HG03280 (cell line): ENCODE data around the gene HLA-DRB1.
"Not testable (repeated sequence)": the region's sequence is repeated elsewhere in the genome, so short reads cannot be mapped to it uniquely, and the experiment has no call there.

Experiments used
- ATAC-seq: cut with Tn5 transposase; IDR thresholded peaks from one replicate; pipeline ENCODE4 v1.9.1; 2021; ENCODE audit warnings: mild to moderate bottlenecking, moderate library complexity; ENCODE audit not compliant: unreplicated experiment

Gene HLA-DRB1

DNA sequence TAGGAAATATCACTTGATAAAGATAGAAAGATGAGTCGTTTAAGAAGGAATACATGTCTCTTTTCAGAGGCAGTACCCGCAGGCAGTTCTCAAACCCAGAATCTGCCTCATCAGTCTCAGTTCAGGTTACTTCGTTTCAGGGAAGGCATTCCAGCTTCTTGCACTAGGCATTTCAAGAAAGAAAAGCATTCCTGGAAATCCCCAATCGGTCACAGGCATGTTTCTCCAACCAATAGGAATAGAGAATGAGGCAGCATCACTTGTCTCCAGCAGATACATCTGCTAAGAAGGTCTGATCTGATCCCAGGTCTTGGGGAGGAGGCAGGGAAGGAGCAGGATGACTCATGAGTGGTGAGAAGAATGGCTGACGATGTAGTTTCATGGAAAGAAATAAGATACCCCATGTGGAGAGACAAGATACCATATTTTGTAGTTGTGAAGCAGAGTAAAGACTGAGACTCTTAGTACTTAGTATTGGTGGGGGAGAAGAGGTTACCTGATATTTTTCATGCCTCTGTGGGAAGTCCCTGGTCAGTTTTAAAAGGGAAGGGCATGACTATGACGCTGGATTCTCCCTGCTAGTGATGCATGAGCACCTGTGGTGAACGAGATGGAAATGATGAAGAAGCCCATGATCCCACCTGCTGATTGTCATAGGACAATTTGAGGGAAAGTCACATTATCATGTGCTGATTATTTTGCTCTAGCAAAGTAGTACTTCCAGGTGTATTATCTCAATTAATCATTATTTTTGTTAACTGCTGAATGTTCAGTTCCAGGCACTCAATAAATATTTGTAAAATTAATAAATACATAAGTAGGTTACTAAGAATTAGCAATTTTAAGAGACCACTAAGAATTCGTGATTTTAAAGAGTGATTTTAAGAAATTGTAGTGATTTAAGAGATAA is 20.3 kb upstream of the HLA-DRB1 start:
- peak; percentile 93 for ATAC-seq

- peak; percentile 14 for ATAC-seq
Observed at GRCh38 chr6:32609391-32609730, 19.7 kb upstream of the HLA-DRB1 start.

- ATAC-seq: no peak
Observed at GRCh38 chr6:32608362-32608761, 18.7 kb upstream of the HLA-DRB1 start.

- ATAC-seq: no peak
Observed at GRCh38 chr6:32607988-32608298, 18.3 kb upstream of the HLA-DRB1 start.

GRCh38 chr6:32607263-32607987 is 17.8 kb upstream of the HLA-DRB1 start:
- no peak for ATAC-seq

GRCh38 chr6:32604434-32604877 is 14.8 kb upstream of the HLA-DRB1 start:
- ATAC-seq: no peak

DNA sequence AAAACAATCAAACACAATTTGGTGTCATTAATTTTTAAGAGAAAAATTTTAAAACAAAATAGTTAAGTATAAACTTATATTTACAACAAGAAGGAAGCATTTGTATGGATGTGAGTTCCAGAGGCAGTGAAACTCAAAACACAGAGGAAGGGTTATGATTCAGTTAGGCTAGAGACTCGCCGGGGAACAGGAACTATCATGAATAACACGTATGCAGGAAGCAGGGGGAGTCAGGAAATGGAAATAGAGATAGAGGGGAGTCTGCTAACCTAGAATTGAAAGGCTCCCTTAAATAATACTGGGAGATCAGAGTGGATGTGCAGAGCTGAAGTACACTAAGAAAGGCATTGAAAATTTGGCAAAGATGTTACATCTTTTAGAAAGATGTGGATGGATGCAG is 14.2 kb upstream of the HLA-DRB1 start:
- no peak for ATAC-seq

- ATAC-seq: no peak
Observed at GRCh38 chr6:32603222-32603621, 13.6 kb upstream of the HLA-DRB1 start.

DNA sequence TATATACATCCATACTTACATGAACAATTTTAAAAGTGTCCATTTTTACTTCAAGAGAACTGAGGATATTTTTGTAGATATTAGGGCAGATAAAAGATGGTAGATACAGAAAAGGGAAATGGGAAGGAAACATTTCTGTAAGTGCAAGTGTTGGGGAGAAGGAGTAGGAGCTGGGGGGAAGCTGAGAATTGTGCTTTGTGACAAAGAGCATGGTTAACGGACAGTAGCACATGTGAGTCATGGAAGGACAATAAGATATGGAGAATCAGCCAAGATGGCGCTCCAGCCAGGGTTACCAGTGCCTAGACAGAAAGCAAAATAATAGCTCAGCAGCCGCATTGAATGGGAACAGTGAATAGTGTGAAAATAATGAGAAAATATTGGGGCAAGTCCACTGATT is 12.7 kb upstream of the HLA-DRB1 start:
- ATAC-seq: no peak

- no peak for ATAC-seq
Observed at GRCh38 chr6:32597024-32597423, 7.4 kb upstream of the HLA-DRB1 start.

DNA sequence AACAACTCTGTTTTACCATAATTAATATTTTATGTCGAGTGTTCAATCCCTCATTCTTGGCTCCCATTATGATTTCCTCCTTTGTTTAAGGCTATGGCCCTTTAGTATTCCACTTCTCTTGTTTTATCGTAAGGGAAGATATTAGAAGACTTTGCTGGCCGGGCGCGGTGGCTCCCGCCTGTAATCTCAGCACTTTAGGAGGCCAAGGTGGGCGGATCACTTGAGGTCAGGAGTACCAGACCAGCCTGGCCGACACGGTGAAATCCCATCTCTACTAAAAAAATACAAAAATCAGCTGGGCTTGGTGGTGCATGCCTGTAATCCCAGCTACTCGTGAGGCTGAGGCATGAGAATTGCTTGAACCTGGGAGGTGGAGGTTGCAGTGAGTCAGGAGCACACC is 1.1 kb upstream of the HLA-DRB1 start:
- ATAC-seq: not testable (repeated sequence)

- no peak for ATAC-seq
Observed at GRCh38 chr6:32588156-32588555, 1.5 kb downstream of the HLA-DRB1 start.

DNA sequence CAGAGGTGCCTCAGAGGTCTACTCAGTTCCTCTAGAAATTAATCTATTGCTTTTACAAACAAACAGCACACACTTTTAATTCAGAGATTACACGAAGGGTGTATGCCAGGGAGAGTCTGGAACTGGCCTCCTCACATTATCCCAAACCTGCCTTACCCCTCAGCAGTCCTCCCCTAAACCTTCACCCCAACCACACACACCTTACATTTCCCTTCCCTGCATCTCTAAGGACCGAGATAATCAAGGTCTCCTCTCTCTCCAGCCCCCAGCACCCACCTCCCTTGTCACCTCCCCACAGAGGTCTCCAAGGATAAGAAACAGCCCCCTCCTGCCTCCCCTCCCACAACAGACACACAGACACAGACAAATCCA is 6.1 kb downstream of the HLA-DRB1 start:
- ATAC-seq: no peak

DNA sequence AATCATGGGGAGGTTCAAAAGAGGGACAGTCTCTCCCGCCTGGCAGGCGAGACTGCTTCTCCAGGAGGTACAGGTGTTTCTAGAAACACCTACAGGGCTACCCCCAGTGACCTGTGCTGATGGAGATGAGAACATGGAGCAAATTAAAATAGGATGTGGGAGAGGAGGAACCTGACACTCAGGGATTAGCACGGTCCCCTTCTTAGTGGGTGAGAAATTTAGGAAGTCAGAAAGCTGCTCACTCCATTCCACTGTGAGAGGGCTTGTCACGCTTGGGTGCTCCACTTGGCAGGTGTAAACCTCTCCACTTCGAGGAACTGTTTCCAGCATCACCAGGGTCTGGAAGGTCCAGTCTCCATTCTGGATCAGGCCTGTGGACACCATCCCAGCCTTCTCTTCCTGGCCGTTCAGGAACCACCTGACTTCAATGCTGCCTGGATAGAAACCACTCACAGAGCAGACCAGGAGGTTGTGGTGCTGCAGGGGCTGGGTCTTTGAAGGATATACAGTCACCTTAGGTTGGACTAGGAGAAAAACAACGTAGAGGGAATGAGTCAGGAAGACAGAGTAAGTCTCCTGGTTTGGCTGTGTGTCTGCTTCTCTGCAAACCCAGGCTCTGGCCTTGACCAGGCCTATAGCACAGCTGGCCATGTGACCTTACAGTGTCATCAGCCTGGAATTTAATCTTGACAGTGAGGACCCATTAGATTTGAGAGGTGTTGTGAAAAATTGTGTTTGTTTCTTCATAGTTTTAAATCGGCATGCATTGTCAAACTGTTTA is 8.1 kb downstream of the HLA-DRB1 start:
- ATAC-seq: no peak

GRCh38 chr6:32580593-32580992 is 9.1 kb downstream of the HLA-DRB1 start:
- ATAC-seq: no peak

DNA sequence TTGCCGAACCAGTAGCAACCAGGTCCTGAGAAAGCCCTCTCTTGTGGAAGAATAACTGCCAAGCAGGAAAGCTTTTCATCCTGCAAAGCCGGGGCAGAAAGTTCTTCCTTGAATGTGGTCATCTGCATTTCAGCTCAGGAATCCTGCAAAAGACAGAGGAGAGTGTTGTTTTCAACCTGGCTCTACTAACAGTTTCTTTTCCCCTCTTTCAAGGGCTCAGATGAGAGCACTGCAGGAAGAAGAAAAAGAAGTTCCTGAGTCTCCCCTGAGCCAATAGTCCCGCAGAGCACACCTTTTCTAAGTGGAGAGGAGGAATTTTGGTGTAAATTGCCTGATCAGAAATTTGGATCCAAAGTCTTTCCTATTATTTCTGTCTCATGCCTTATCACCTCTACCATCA is 10.7 kb downstream of the HLA-DRB1 start:
- no peak for ATAC-seq

- not testable (repeated sequence) for ATAC-seq
Observed at GRCh38 chr6:32577493-32577892, 12.2 kb downstream of the HLA-DRB1 start.

DNA sequence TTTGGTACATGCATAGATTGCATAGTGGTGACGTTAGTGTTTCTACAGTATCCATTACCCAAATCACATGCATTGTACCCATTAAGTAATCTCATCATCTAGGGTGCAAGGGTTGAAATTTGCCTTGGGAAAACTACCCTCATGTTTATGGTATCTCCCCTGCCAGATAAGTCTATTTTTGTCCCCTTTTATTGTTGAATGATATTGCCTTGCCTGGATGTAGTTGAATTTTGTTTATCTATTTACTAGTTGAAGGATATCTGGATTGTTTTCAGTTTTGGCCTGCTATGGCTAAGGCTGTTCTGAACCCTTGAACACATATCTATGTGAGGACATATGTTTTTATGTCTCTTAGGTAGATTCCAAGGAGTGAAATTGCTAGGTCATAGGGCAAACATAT is 13.4 kb downstream of the HLA-DRB1 start:
- ATAC-seq: no peak

- no peak for ATAC-seq
Observed at GRCh38 chr6:32570363-32570905, 19.2 kb downstream of the HLA-DRB1 start.

GRCh38 chr6:32568561-32568960 is 21.1 kb downstream of the HLA-DRB1 start:
- ATAC-seq: no peak

DNA sequence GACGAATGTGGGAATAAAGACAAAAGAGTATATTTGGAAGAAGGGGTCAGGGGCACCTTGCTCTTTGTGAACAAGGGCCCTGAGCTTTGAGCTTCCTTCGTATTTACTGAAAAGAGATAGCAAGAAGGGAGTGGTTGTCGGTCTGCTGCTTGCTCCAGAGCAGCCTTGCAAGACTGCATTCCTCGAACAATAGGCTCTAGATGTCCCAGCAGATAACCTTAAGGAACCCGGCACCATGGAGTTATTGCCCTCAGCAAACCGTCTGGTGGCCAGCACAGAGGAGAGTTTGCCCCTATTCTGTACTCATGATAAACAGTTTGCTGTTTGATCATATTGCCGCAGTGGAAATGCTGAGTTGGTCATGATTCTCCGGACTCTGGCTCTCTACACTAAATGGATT is 22.7 kb downstream of the HLA-DRB1 start:
- no peak for ATAC-seq
